Bronchial epithelial cell (primary cell): ENCODE results near the gene HCN4. TPM values are rescaled to one million over a fixed set of nuclear protein-coding genes. Genes with fewer than 3 reads are reported as not detected.

ENCODE experiments used
- DNase-seq: peaks from one replicate; pipeline ENCODE4 v3.0.0-alpha.2; 2010; ENCODE audit warnings: low read depth
- FAIRE-seq: peaks from 2 replicates; lab custom pipeline; 2011; peaks lifted over from hg19 to GRCh38; lab: Jason Lieb, UNC
- H3K27me3 ChIP-seq: 2 replicates; pipeline ENCODE4 v1.5.1; 2011; ENCODE audit warnings: low read length; ENCODE audit not compliant: control insufficient read depth, insufficient read depth
- H3K36me3 ChIP-seq: 2 replicates; pipeline ENCODE4 v1.5.1; 2011; ENCODE audit warnings: low read length; ENCODE audit not compliant: control insufficient read depth, insufficient read depth
- H3K4me3 ChIP-seq: 2 replicates; pipeline ENCODE4 v1.5.1; 2011; ENCODE audit warnings: mild to moderate bottlenecking, low read depth, low read length, control low read depth
- total RNA-seq: library from RNA; depleted of rRNA; stranded (reverse); fragments of >200 nt; gene quantifications from 2 replicates; pipeline ENCODE4 v1.2.1, GENCODE V29; 2014
- TF ChIP-seq, protein P1 (sequence below): IDR thresholded peaks from 2 replicates; pipeline ENCODE4 v1.5.1; 2011; ENCODE audit warnings: mild to moderate bottlenecking, moderate library complexity, low read length, control low read depth, inconsistent platforms; ENCODE audit not compliant: insufficient read depth, severe bottlenecking

Gene HCN4
- total RNA-seq, 1 donor from 2014 or later: not detected

DNA sequence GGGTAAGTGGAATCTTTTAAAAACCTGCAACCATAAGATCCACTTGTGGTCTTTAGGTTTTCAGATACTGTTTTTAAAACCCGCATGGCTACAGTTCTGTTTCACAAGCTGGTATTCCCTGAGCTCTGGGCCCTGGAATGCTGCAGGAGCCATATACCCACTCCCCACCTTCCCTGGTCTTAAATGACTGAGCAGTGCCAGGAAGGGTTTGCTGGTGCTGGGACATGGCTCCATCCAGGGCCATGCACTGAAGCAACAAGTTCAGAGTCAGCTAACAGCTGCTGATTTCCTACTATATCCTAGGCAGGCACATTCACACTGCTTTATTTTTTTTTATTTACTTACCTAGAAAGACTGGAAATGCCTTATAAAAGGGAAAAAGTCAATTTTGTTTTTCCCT lies 77.3 kb downstream of the HCN4 start:
- TF ChIP-seq, protein P1, sequence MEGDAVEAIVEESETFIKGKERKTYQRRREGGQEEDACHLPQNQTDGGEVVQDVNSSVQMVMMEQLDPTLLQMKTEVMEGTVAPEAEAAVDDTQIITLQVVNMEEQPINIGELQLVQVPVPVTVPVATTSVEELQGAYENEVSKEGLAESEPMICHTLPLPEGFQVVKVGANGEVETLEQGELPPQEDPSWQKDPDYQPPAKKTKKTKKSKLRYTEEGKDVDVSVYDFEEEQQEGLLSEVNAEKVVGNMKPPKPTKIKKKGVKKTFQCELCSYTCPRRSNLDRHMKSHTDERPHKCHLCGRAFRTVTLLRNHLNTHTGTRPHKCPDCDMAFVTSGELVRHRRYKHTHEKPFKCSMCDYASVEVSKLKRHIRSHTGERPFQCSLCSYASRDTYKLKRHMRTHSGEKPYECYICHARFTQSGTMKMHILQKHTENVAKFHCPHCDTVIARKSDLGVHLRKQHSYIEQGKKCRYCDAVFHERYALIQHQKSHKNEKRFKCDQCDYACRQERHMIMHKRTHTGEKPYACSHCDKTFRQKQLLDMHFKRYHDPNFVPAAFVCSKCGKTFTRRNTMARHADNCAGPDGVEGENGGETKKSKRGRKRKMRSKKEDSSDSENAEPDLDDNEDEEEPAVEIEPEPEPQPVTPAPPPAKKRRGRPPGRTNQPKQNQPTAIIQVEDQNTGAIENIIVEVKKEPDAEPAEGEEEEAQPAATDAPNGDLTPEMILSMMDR: no peak
- Histone ChIP-seq H3K4me3 (no peak overlapping the region), H3K27me3 (no peaks in the 10 kb centered on the region), H3K36me3 (no peaks in the 10 kb centered on the region)
- no peak for FAIRE-seq
- DNase-seq: no peak

GRCh38 chr15:73287019-73287418 lies 81.7 kb downstream of the HCN4 start:
- no peak overlapping the region for H3K4me3 ChIP-seq
- no peak for DNase-seq
- FAIRE-seq: no peak
- TF ChIP-seq, protein P1: no peak
- no peaks in the 10 kb centered on the region for H3K36me3 ChIP-seq
- H3K27me3 ChIP-seq: no peaks in the 10 kb centered on the region

DNA sequence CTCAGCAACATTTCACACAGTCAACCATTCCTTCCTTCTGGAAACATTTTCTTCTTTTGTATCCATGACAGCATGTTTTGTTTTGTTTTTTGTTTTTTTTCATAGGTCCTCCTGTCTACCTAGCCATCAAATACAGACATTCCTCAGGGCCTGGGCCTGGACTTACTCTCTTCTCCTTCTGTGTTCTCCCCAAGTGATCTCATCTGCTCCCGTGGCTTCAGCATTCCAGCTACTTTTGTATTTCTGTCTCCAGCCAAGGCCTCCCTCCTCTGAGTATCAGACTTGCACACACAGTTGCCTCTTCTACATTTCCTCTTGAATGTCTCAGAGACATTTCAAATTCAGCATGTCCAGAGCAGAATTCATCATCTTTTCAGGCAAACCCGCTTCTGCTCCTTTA lies 82.4 kb downstream of the HCN4 start:
- TF ChIP-seq, protein P1: no peak
- FAIRE-seq: no peak

DNA sequence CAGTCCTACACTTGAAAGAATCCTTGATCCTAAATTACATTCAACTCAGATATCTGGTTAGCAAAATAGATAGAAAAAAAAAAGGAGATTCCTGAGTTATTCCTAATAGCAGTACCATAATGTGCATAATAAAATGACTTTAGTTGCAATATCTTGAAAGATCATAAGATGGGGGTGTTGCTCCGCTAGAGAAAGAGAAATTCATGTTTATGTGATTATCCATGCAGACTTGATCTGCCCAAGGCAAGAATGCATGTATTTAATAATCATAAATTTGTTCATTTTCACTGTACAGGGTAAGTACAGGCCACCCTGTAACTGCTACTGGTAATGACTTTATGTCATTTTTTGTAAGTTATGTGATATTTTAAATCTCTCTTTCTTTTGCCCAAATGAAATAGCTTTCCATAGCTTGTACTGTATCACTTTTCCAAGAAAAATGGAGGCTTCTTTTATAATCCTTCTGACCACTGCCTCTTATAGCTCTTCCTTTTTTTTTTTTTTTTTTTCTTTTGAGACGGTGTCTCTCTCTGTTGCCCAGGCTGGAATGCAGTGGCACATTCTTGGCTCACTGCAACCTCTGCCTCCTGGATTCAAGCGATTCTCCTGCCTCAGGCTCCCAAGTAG lies 84.6 kb downstream of the HCN4 start:
- no peaks in the 10 kb centered on the region for H3K27me3 ChIP-seq
- no peak overlapping the region for H3K4me3 ChIP-seq
- DNase-seq (no peak), FAIRE-seq (no peak)
- H3K36me3 ChIP-seq: no peaks in the 10 kb centered on the region
- TF ChIP-seq, protein P1: no peak

More for the DNA sequence above, 82.4 kb downstream of the HCN4 start:
- Histone ChIP-seq H3K36me3 (no peaks in the 10 kb centered on the region), H3K4me3 (no peak overlapping the region), H3K27me3 (no peaks in the 10 kb centered on the region)
- DNase-seq: no peak

DNA sequence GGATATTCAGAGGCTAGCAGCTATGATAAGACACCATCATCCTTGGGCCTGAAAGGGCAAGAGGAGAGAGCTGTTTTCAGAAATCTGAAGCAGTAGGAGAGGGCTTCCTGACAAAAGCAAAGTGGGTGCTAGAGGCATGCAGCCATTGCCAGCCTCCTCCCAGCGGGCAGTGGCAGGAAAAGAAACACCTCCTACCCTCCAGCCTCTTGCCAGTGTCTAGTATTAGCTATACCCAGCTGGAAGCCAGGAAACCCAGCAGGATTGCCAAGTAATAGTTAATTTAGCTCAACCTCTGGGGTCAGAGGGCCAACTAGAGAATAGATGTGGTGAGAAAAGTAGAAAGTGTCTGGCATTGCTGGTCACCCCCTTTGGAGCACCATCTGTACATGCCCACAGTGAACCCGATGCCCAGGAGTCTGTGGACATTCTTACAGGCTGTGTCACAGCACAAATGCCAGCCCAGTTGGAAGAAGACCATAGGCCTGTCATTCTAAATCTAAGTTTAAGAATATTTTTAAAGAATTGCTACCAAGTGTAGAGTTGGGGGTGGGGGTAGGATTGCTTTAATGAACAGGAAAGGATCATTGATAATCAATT lies 85.3 kb downstream of the HCN4 start:
- H3K36me3 ChIP-seq: no peaks in the 10 kb centered on the region
- DNase-seq (no peak), FAIRE-seq (no peak)
- TF ChIP-seq, protein P1: no peak
- H3K4me3 ChIP-seq: no peak overlapping the region
- H3K27me3 ChIP-seq: no peaks in the 10 kb centered on the region
